Fibroblast of lung (primary cell): ENCODE results near the gene AADACL3. TPM values are rescaled to one million over a fixed set of nuclear protein-coding genes. Genes with fewer than 3 reads are reported as not detected.

Experiments
- DNase-seq, 2 donors: peaks; one replicate each; pipeline versions ENCODE4 v3.0.0 to v3.0.0-alpha.2; 2010; ENCODE audit warnings: low read depth in 2 of 2
- H2AFZ ChIP-seq: 2 replicates; pipeline ENCODE4 v1.5.1; 2012; ENCODE audit warnings: low read length, control low read depth, inconsistent platforms
- H3K27ac ChIP-seq: 2 replicates; pipeline ENCODE4 v1.5.1; 2011; ENCODE audit warnings: low read length, control low read depth; ENCODE audit not compliant: insufficient read depth
- H3K27me3 ChIP-seq: 2 replicates; pipeline ENCODE4 v1.5.1; 2011; ENCODE audit warnings: mild to moderate bottlenecking, low read length; ENCODE audit not compliant: control insufficient read depth, insufficient read depth
- H3K36me3 ChIP-seq: 2 replicates; pipeline ENCODE4 v1.5.1; 2011; ENCODE audit warnings: low read length; ENCODE audit not compliant: control insufficient read depth, insufficient read depth
- H3K4me1 ChIP-seq: 2 replicates; pipeline ENCODE4 v1.5.1; 2011; ENCODE audit warnings: low read length; ENCODE audit not compliant: control insufficient read depth, insufficient read depth; ENCODE audit errors: extremely low read depth
- H3K4me2 ChIP-seq: 2 replicates; pipeline ENCODE4 v1.5.1; 2011; ENCODE audit warnings: low read length, control low read depth; ENCODE audit not compliant: insufficient read depth; ENCODE audit errors: extremely low read depth
- H3K4me3 ChIP-seq, 4 experiments: fragments of 200-600 bp in 1 of 4; sonication (generic) in 1 of 4; replicated peaks in 1 of 4; 2 replicates each; pipeline ENCODE4 v1.5.1; 2011 to 2016; ENCODE audit warnings: low read length in 4 of 4, low read depth in 3 of 4, mild to moderate bottlenecking in 3 of 4, control low read depth in 2 of 4, inconsistent platforms in 1 of 4, mixed read lengths in 1 of 4; ENCODE audit not compliant: insufficient read depth in 1 of 4; ENCODE audit errors: control extremely low read depth in 1 of 4
- H3K79me2 ChIP-seq: 2 replicates; pipeline ENCODE4 v1.5.1; 2012; ENCODE audit warnings: mild to moderate bottlenecking, low read length, inconsistent platforms; ENCODE audit not compliant: control insufficient read depth, insufficient read depth
- H3K9ac ChIP-seq: 2 replicates; pipeline ENCODE4 v1.5.1; 2011; ENCODE audit warnings: mild to moderate bottlenecking, low read length, control low read depth; ENCODE audit not compliant: insufficient read depth
- H3K9me3 ChIP-seq: 2 replicates; pipeline ENCODE4 v1.5.1; 2012; ENCODE audit warnings: low read depth, low read length; ENCODE audit not compliant: control insufficient read depth, insufficient read depth
- H4K20me1 ChIP-seq: 2 replicates; pipeline ENCODE4 v1.5.1; 2011; ENCODE audit warnings: low read length; ENCODE audit not compliant: control insufficient read depth, insufficient read depth; ENCODE audit errors: extremely low read depth
- CTCF ChIP-seq, 2 donors: IDR thresholded peaks in 1 of 2; conservative IDR thresholded peaks in 1 of 2; 1 replicate in 1 of 2; 2 replicates in 1 of 2; pipeline ENCODE4 v1.5.1; 2011 to 2012; ENCODE audit warnings: low read length in 2 of 2, control low read depth in 1 of 2, inconsistent platforms in 1 of 2, low read depth in 1 of 2, mild to moderate bottlenecking in 1 of 2
- EZH2 ChIP-seq: IDR thresholded peaks from 2 replicates; pipeline ENCODE4 v1.5.1; 2012; ENCODE audit warnings: low read length, control low read depth, mild to moderate bottlenecking; ENCODE audit errors: missing control alignments
- polyA plus RNA-seq, 2 donors: library from polyadenylated mRNA; depleted of rRNA in 1 of 2; stranded (reverse) in 1 of 2; unstranded in 1 of 2; fragments of >200 nt; gene quantifications; 2 replicates each; pipeline ENCODE4 v1.2.1, GENCODE V29; 2011 to 2012; ENCODE audit warnings: missing spikeins in 1 of 2
- total RNA-seq: library from RNA; depleted of rRNA; stranded (reverse); fragments of >200 nt; gene quantifications from 2 replicates; pipeline ENCODE4 v1.2.1, GENCODE V29; 2014

Gene AADACL3
- total and polyA plus RNA-seq, 2 donors (not counting 1 experiment from before 2014, with no cell fraction given), result not detected

GRCh38 chr1:12696658-12697057, 19.3 kb upstream of the AADACL3 start:
- H3K27me3 ChIP-seq, result no peaks in the 10 kb centered on the region
- DNase-seq, result no peak
- no peak overlapping the region for H3K9ac ChIP-seq
- no peaks in the 10 kb centered on the region for H3K79me2 ChIP-seq
- no peaks in the 10 kb centered on the region for H3K36me3 ChIP-seq
- H2AFZ ChIP-seq, result no peak overlapping the region
- no peak overlapping the region for H3K4me3 ChIP-seq
- no peaks in the 10 kb centered on the region for H3K9me3 ChIP-seq
- H3K4me1 ChIP-seq, result no peaks in the 10 kb centered on the region
- TF ChIP-seq CTCF (conservative IDR thresholded peaks at IDR 0.05 in 1 of 2, IDR thresholded peaks at IDR 0.05 in 1 of 2; ENCODE audit: low read depth in 1 of 2, low read length in 2 of 2) (no peak), EZH2 (no peak)
- no peak overlapping the region for H3K4me2 ChIP-seq
- no peaks in the 10 kb centered on the region for H4K20me1 ChIP-seq
- H3K27ac ChIP-seq, result no peak overlapping the region

- no peak for DNase-seq
- H3K4me2 ChIP-seq, result no peak overlapping the region
- no peak overlapping the region for H3K9ac ChIP-seq
- H3K4me1 ChIP-seq, result no peaks in the 10 kb centered on the region
- no peaks in the 10 kb centered on the region for H3K9me3 ChIP-seq
- TF ChIP-seq CTCF (conservative IDR thresholded peaks at IDR 0.05 in 1 of 2, IDR thresholded peaks at IDR 0.05 in 1 of 2; ENCODE audit: low read depth in 1 of 2, low read length in 2 of 2) (no peak), EZH2 (no peak)
- H3K27me3 ChIP-seq, result no peaks in the 10 kb centered on the region
- no peak overlapping the region for H2AFZ ChIP-seq
- no peaks in the 10 kb centered on the region for H3K36me3 ChIP-seq
- H3K4me3 ChIP-seq, result no peak overlapping the region
- no peaks in the 10 kb centered on the region for H4K20me1 ChIP-seq
- no peak overlapping the region for H3K27ac ChIP-seq
- no peaks in the 10 kb centered on the region for H3K79me2 ChIP-seq
Observed at GRCh38 chr1:12697397-12697796, 18.5 kb upstream of the AADACL3 start.

GRCh38 chr1:12703821-12704451, 12.0 kb upstream of the AADACL3 start:
- no peak overlapping the region for H3K4me3 ChIP-seq

More at GRCh38 chr1:12703821-12704451, 12.0 kb upstream of the AADACL3 start:
- Histone ChIP-seq H3K9me3 (no peaks in the 10 kb centered on the region), H3K4me1 (no peaks in the 10 kb centered on the region), H3K27ac (no peak overlapping the region), H4K20me1 (no peaks in the 10 kb centered on the region), H3K9ac (no peak overlapping the region), H3K36me3 (no peaks in the 10 kb centered on the region), H3K27me3 (no peaks in the 10 kb centered on the region), H3K4me2 (no peak overlapping the region), H2AFZ (no peak overlapping the region), H3K79me2 (no peaks in the 10 kb centered on the region)
- TF ChIP-seq CTCF (conservative IDR thresholded peaks at IDR 0.05 in 1 of 2, IDR thresholded peaks at IDR 0.05 in 1 of 2; ENCODE audit: low read depth in 1 of 2, low read length in 2 of 2) (no peak), EZH2 (no peak)
- DNase-seq, result no peak
